Vagina (tissue), 2 donors: ENCODE data around the gene PDK4.
"Not testable (repeated sequence)": the region's sequence is repeated elsewhere in the genome, so short reads cannot be mapped to it uniquely, and the experiment has no call there.

ENCODE experiments used
- POLR2AphosphoS5 ChIP-seq, 2 donors: sonication (generic); formaldehyde crosslinking; IDR thresholded peaks; one replicate each; pipeline ENCODE4 v1.9.0; 2017; ENCODE audit warnings: antibody characterized with exemption in 2 of 2, mild to moderate bottlenecking in 2 of 2, low read depth in 1 of 2; ENCODE audit not compliant: insufficient read depth in 1 of 2
- TF ChIP-seq, protein P1 (sequence below), 3 experiments: fragments of 450-650 bp in 2 of 3; fragments of 200-600 bp in 1 of 3; sonication (generic) in 1 of 3; IDR thresholded peaks; one replicate each; pipeline ENCODE4 v1.5.1; 2017 to 2019; ENCODE audit warnings: antibody characterized with exemption in 3 of 3, mild to moderate bottlenecking in 2 of 3, moderate library complexity in 2 of 3

DNA sequence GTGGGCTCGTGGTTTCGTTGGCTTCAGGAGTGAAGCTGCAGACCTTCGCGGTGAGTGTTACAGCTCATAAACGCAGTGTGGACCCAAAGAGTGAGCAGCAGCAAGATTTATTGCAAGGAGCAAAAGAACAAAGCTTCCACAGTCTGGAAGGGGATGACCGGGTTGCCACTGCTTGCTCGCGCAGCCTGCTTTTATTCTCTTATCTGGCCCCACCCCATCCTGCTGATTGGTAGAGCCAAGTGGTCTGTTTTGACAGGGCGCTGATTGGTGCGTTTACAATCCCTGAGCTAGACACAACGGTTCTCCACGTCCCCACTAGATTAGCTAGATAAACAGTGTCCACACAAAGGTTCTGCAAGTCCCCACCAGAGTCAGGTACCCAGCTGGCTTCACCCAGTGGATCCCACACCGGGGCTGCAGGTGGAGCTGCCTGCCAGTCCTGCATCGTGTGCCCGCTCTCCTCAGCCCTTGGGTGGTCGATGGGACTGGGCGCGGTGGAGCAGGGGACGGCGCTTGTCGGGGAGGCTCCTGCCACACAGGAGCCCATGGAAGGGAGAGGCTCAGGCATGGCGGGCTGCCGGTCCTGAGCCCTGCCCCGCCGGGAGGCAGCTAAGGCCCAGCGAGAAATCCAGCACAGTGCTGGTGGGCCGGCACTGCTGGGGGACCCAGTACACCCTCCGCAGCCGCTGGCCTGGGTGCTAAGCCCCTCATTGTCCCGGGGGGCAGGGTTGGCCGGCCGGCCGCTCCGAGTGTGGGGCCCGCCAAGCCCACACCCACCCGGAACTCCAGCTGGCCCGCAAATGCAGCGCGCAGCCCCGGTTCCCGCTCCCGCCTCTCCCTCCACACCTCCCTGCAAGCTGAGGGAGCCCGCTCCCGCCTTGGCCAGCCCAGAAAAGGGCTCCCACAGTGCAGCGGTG lies 44.0 kb downstream of the PDK4 start:
- TF ChIP-seq, protein P1, sequence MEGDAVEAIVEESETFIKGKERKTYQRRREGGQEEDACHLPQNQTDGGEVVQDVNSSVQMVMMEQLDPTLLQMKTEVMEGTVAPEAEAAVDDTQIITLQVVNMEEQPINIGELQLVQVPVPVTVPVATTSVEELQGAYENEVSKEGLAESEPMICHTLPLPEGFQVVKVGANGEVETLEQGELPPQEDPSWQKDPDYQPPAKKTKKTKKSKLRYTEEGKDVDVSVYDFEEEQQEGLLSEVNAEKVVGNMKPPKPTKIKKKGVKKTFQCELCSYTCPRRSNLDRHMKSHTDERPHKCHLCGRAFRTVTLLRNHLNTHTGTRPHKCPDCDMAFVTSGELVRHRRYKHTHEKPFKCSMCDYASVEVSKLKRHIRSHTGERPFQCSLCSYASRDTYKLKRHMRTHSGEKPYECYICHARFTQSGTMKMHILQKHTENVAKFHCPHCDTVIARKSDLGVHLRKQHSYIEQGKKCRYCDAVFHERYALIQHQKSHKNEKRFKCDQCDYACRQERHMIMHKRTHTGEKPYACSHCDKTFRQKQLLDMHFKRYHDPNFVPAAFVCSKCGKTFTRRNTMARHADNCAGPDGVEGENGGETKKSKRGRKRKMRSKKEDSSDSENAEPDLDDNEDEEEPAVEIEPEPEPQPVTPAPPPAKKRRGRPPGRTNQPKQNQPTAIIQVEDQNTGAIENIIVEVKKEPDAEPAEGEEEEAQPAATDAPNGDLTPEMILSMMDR (IDR thresholded peaks at IDR 0.05), result not testable (repeated sequence)
- not testable (repeated sequence) for TF ChIP-seq POLR2AphosphoS5 (IDR thresholded peaks at IDR 0.05; ENCODE audit: insufficient read depth in 1 of 2, low read depth in 1 of 2)
